ENCODE results near the gene GCNT1.
"Not testable (repeated sequence)": the region's sequence is repeated elsewhere in the genome, so short reads cannot be mapped to it uniquely, and the experiment has no call there.

GCNT1 gene

DNA sequence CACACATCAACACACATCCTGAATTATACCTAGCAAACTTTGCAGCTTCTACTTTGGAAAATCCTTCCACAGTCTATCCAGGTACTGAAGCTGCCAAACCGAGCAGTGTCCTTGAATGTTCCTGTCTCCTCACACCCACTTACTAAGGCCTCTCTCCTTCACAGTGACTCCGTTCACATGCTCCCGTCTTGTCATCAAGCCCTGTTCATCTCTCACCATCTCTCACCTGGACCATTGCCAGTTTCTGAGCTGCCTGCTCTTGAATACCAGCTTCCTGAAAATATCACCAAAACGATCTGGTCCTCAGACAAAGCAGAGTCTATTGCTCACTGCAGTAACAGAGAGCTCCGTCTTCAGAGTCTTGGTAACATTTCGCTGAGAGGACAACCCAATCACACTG is 57.4 kb downstream of the GCNT1 start:
- no peak overlapping the region for H3K27ac ChIP-seq (ENCODE audit: low read depth, low read length)

DNA sequence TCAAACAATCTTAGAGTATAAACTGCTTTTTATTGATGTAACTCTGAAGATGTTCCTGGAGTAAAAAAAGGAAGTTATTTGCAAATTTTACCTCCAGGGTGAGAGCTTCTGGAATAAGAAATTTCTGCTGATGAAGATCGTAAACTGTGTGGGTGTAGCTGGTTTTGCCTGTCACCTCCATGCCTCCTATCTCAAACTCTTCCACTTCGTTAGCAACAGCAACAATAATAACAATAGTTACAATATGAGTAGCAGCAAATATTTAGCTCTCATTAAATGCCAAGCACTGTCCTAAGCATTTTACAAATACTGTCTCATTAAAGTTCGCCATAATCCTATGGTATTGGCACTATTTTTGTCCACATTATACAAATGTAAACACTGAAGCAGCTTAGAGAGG is 57.9 kb downstream of the GCNT1 start:
- no peak overlapping the region for H3K4me3 ChIP-seq (ENCODE audit: low read length)
- H3K27ac ChIP-seq (ENCODE audit: low read depth, low read length): no peak overlapping the region
- no peak overlapping the region for H3K9ac ChIP-seq (ENCODE audit: low read length)
- no peaks in the 10 kb centered on the region for H3K27me3 ChIP-seq (ENCODE audit: control insufficient read depth, insufficient read depth, low read length)
- H3K36me3 ChIP-seq (ENCODE audit: control insufficient read depth, insufficient read depth, low read length): no peaks in the 10 kb centered on the region
- no peaks in the 10 kb centered on the region for H3K4me1 ChIP-seq (ENCODE audit: control insufficient read depth, insufficient read depth, low read length)

More for the DNA sequence above, 57.4 kb downstream of the GCNT1 start:
- Histone ChIP-seq H3K4me1 (ENCODE audit: control insufficient read depth, insufficient read depth, low read length) (no peaks in the 10 kb centered on the region), H3K27me3 (ENCODE audit: control insufficient read depth, insufficient read depth, low read length) (no peaks in the 10 kb centered on the region), H3K4me3 (ENCODE audit: low read length) (no peak overlapping the region), H3K9ac (ENCODE audit: low read length) (no peak overlapping the region), H3K36me3 (ENCODE audit: control insufficient read depth, insufficient read depth, low read length) (no peaks in the 10 kb centered on the region)

- Histone ChIP-seq H3K27ac (ENCODE audit: low read depth, low read length) (no peak overlapping the region), H3K4me3 (ENCODE audit: low read length) (no peak overlapping the region), H3K9ac (ENCODE audit: low read length) (no peak overlapping the region), H3K4me1 (ENCODE audit: control insufficient read depth, insufficient read depth, low read length) (no peaks in the 10 kb centered on the region), H3K36me3 (ENCODE audit: control insufficient read depth, insufficient read depth, low read length) (no peaks in the 10 kb centered on the region), H3K27me3 (ENCODE audit: control insufficient read depth, insufficient read depth, low read length) (no peaks in the 10 kb centered on the region)
Observed at GRCh38 chr9:76519075-76519835, 60.3 kb downstream of the GCNT1 start.

- Histone ChIP-seq H3K36me3 (ENCODE audit: control insufficient read depth, insufficient read depth, low read length) (no peaks in the 10 kb centered on the region), H3K4me1 (ENCODE audit: control insufficient read depth, insufficient read depth, low read length) (no peaks in the 10 kb centered on the region), H3K27ac (ENCODE audit: low read depth, low read length) (no peak overlapping the region)
Observed at GRCh38 chr9:76521244-76521681, 62.3 kb downstream of the GCNT1 start.

GRCh38 chr9:76521906-76522305 is 62.9 kb downstream of the GCNT1 start:
- H3K4me1 ChIP-seq (ENCODE audit: control insufficient read depth, insufficient read depth, low read length): no peaks in the 10 kb centered on the region
- no peaks in the 10 kb centered on the region for H3K36me3 ChIP-seq (ENCODE audit: control insufficient read depth, insufficient read depth, low read length)
- no peak overlapping the region for H3K4me3 ChIP-seq (ENCODE audit: low read length)
- H3K9ac ChIP-seq (ENCODE audit: low read length): no peak overlapping the region
- H3K27ac ChIP-seq (ENCODE audit: low read depth, low read length): no peak overlapping the region
- H3K27me3 ChIP-seq (ENCODE audit: control insufficient read depth, insufficient read depth, low read length): no peaks in the 10 kb centered on the region

More at GRCh38 chr9:76521244-76521681, 62.3 kb downstream of the GCNT1 start:
- no peak overlapping the region for H3K9ac ChIP-seq (ENCODE audit: low read length)
- no peaks in the 10 kb centered on the region for H3K27me3 ChIP-seq (ENCODE audit: control insufficient read depth, insufficient read depth, low read length)
- H3K4me3 ChIP-seq (ENCODE audit: low read length): no peak overlapping the region

DNA sequence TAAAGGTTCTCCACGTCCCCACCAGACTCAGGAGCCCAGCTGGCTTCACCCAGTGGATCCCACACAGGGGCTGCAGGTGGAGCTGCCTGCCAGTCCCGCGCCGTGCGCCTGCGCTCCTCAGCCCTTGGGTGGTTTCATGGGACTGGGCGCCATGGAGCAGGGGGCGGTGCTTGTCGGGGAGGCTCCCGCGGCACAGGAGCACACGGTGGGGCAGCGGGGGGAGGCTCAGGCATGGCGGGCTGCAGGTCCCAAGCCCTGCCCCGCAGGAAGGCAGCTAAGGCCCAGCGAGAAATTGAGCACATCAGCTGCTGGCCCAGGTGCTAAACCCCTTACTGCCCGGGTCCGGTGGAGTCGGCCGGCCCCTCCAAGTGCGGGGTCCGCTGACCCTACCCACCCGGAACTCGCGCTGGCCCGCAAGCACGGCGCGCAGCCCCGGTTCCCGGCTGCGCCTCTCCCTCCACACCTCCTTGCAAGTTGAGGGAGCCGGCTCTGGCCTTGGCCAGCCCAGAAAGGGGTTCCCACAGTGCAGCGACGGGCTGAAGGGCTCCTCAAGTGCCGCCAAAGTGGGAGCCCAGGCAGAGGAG is 64.7 kb downstream of the GCNT1 start:
- H3K4me1 ChIP-seq (ENCODE audit: control insufficient read depth, insufficient read depth, low read length); H3K27me3 ChIP-seq (ENCODE audit: control insufficient read depth, insufficient read depth, low read length); H3K4me3 ChIP-seq (ENCODE audit: low read length); H3K36me3 ChIP-seq (ENCODE audit: control insufficient read depth, insufficient read depth, low read length); H3K9ac ChIP-seq (ENCODE audit: low read length); H3K27ac ChIP-seq (ENCODE audit: low read depth, low read length): not testable (repeated sequence)

- Histone ChIP-seq H3K27me3 (ENCODE audit: control insufficient read depth, insufficient read depth, low read length) (no peaks in the 10 kb centered on the region), H3K4me1 (ENCODE audit: control insufficient read depth, insufficient read depth, low read length) (no peaks in the 10 kb centered on the region), H3K36me3 (ENCODE audit: control insufficient read depth, insufficient read depth, low read length) (no peaks in the 10 kb centered on the region), H3K9ac (ENCODE audit: low read length) (no peak overlapping the region), H3K27ac (ENCODE audit: low read depth, low read length) (no peak overlapping the region), H3K4me3 (ENCODE audit: low read length) (no peak overlapping the region)
Observed at GRCh38 chr9:76525196-76525595, 66.2 kb downstream of the GCNT1 start.

DNA sequence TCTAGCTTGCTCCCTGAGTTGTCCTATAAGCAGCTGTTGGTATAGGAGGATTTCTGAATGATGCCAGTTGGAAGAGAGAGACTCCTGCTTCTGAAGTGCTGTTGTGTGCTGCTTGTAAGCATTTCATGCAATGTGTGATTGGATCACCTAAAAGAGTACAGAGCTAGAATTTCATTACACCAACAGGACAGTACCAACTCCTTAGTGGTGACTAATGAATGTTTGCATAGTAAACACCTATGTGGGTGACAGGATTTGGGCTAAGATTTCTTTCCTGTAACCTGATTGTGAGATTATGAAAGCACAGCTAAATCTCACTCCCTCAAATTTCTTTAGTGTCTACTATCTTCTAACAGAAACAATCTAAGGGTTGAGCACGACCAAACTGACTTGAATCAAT is 67.0 kb downstream of the GCNT1 start:
- no peaks in the 10 kb centered on the region for H3K4me1 ChIP-seq (ENCODE audit: control insufficient read depth, insufficient read depth, low read length)
- H3K36me3 ChIP-seq (ENCODE audit: control insufficient read depth, insufficient read depth, low read length): no peaks in the 10 kb centered on the region
- H3K27ac ChIP-seq (ENCODE audit: low read depth, low read length): no peak overlapping the region
- no peaks in the 10 kb centered on the region for H3K27me3 ChIP-seq (ENCODE audit: control insufficient read depth, insufficient read depth, low read length)
- no peak overlapping the region for H3K9ac ChIP-seq (ENCODE audit: low read length)
- H3K4me3 ChIP-seq (ENCODE audit: low read length): no peak overlapping the region

DNA sequence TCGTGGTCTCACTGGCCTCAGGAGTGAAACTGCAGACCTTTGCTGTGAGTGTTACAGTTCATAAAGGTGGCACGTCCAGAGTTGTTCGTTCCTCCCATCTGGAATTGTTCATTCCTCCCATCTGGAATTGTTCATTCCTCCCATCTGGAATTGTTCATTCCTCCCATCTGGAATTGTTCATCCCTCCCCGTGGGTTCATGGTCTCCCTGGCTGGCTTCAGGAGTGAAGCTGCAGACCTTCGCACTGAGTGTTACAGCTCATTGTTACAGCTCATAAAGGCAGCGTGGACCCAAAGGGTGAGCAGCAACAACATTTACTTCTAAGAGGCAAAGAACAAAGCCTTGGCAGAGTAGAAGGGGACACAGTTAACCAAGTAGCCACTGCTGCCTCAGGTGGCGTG is 69.1 kb downstream of the GCNT1 start:
- Histone ChIP-seq H3K9ac (ENCODE audit: low read length) (no peak overlapping the region), H3K27ac (ENCODE audit: low read depth, low read length) (no peak overlapping the region), H3K4me1 (ENCODE audit: control insufficient read depth, insufficient read depth, low read length) (no peaks in the 10 kb centered on the region), H3K27me3 (ENCODE audit: control insufficient read depth, insufficient read depth, low read length) (no peaks in the 10 kb centered on the region), H3K4me3 (ENCODE audit: low read length) (no peak overlapping the region), H3K36me3 (ENCODE audit: control insufficient read depth, insufficient read depth, low read length) (no peaks in the 10 kb centered on the region)

- H3K27me3 ChIP-seq (ENCODE audit: control insufficient read depth, insufficient read depth, low read length): no peaks in the 10 kb centered on the region
- no peaks in the 10 kb centered on the region for H3K36me3 ChIP-seq (ENCODE audit: control insufficient read depth, insufficient read depth, low read length)
- no peaks in the 10 kb centered on the region for H3K4me1 ChIP-seq (ENCODE audit: control insufficient read depth, insufficient read depth, low read length)
- no peak overlapping the region for H3K27ac ChIP-seq (ENCODE audit: low read depth, low read length)
- H3K9ac ChIP-seq (ENCODE audit: low read length): no peak overlapping the region
- no peak overlapping the region for H3K4me3 ChIP-seq (ENCODE audit: low read length)
Observed at GRCh38 chr9:76528642-76529190, 69.7 kb downstream of the GCNT1 start.

- H3K4me3 ChIP-seq (ENCODE audit: low read length): no peak overlapping the region
- no peaks in the 10 kb centered on the region for H3K4me1 ChIP-seq (ENCODE audit: control insufficient read depth, insufficient read depth, low read length)
- H3K27me3 ChIP-seq (ENCODE audit: control insufficient read depth, insufficient read depth, low read length): no peaks in the 10 kb centered on the region
- no peak overlapping the region for H3K27ac ChIP-seq (ENCODE audit: low read depth, low read length)
- no peak overlapping the region for H3K9ac ChIP-seq (ENCODE audit: low read length)
- no peaks in the 10 kb centered on the region for H3K36me3 ChIP-seq (ENCODE audit: control insufficient read depth, insufficient read depth, low read length)
Observed at GRCh38 chr9:76529653-76530052, 70.7 kb downstream of the GCNT1 start.

- no peaks in the 10 kb centered on the region for H3K36me3 ChIP-seq (ENCODE audit: control insufficient read depth, insufficient read depth, low read length)
- no peak overlapping the region for H3K9ac ChIP-seq (ENCODE audit: low read length)
- H3K4me3 ChIP-seq (ENCODE audit: low read length): no peak overlapping the region
- H3K27ac ChIP-seq (ENCODE audit: low read depth, low read length): no peak overlapping the region
- H3K27me3 ChIP-seq (ENCODE audit: control insufficient read depth, insufficient read depth, low read length): no peaks in the 10 kb centered on the region
- H3K4me1 ChIP-seq (ENCODE audit: control insufficient read depth, insufficient read depth, low read length): no peaks in the 10 kb centered on the region
Observed at GRCh38 chr9:76530458-76531110, 71.6 kb downstream of the GCNT1 start.

Data from rectal smooth muscle tissue (tissue), 1 donor.